Inflammatory macrophage treated with lipopolysaccharide for 4 hours (primary cell): Measurements from ENCODE around the gene KCNJ6.
"Not testable (repeated sequence)": the region's sequence is repeated elsewhere in the genome, so short reads cannot be mapped to it uniquely, and the experiment has no call there.

ENCODE experiments used
- DNase-seq: peaks from one replicate; pipeline ENCODE4 v3.0.0-alpha.2; 2020

The KCNJ6 gene, protein sequence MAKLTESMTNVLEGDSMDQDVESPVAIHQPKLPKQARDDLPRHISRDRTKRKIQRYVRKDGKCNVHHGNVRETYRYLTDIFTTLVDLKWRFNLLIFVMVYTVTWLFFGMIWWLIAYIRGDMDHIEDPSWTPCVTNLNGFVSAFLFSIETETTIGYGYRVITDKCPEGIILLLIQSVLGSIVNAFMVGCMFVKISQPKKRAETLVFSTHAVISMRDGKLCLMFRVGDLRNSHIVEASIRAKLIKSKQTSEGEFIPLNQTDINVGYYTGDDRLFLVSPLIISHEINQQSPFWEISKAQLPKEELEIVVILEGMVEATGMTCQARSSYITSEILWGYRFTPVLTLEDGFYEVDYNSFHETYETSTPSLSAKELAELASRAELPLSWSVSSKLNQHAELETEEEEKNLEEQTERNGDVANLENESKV

DNA sequence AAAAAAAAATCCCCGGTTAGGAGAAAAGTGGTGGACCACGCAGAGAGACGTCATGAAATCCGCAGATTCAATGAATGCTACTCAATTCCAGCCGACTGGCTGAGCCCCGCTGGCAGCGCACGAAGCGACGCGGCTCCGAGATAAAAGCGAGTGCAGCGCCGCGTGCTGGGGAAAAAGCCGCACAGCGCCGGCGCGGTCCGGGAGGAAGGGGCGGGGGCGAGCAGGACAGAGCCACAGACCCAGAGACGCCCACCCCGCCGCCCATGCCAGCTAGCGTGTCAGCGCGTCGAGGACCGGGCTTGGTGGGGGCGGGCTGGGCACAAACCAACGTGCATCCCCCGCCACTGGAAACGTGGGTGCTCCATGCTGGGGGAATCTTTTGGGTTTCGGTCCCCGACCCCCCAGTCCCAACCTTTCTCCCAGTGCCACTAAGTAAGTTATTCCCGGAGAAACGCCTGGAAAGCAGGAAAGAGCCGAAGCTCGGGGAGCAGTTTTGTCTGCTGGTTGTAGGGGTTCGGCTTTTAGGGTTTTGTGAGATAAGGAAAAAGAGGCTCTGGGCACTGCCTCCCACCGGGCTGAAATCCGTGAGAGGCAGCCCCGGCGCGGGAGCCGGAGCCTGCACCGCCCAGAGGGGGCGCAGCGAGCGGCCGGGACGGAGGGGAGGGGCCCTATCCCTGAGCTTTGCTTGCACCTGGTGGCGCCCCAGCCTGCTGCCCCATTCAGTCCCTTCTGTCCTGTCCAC lies at the start of gene KCNJ6:
KCNJ6 (minus strand) TSS at position 148 of the 742 bp plus-strand sequence. CDS start 75,775 bp downstream, outside the sequence.
- peak; percentile 24 for DNase-seq

DNA sequence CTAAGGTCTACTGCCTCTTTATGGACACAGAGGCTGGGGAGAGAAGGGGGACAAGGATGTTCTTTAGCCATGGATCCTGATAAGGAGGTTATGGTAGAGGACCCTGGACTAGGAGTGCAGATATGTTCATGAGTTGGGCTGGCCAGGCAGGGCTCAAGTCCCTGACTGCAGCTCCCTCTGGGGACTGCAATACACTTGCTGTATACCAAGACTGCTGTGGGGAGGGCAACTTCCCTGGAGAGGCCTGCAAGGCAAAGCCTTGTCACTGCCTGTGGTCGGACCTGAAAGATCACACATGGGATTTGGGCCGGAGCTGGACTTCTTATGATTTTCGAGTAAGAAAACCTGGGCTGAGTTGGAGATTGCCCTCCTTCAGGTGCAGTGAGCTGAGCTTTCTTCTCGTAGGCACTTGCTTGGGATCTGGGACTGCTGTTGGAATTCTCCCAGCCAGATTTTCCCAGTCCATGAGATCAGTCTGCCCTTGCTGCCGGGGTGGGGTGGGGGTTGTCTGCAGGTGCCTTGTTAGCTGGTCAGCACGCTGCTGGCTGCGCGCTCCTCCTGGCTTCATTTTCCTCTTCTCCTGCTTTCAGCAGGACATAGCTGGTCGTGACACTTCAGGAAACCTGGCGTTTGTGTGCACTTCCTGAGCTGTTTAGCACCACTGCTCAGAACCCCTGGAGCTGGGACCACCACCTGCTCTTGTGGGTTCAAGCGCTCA lies 49.0 kb upstream of the KCNJ6 start:
- DNase-seq = no peak

DNA sequence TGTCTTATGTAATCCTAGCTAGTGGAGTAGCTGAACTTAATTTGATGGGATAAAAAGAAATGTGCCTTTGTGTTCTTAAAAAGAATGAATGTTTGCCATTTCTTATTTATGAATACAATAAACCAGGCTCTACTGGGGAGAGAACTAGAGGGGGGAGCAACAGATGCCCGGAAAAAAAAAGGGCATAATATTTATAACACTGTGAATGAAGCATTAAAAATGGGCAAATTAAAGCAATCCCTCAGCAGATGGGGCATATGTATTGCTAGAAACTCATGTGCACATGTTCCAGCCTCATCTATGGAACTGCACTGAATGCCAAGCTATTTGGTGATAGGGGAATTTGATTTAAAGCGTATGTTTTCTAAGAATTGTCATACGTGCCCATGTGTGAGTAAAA lies 42.3 kb upstream of the KCNJ6 start:
- DNase-seq = no peak

DNA sequence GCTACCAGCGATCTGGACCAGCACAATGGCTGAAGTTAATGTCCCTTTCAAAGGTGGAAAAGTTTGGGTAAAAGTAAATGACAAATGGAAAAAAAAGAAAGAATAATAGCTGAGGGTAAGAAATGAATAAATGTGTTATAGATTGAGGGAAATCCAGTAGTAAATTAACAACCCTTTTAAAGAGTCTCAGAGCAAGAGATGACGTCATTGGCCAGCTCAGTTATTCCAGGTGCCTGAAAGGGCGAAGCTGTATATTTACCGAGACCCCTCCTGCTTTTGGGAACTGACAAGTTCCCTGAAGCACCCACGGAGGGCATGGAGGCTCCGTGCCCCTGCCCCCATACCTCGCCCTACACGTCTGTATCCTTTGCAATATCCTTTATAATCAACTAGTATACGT lies 40.5 kb upstream of the KCNJ6 start:
- no peak for DNase-seq

DNA sequence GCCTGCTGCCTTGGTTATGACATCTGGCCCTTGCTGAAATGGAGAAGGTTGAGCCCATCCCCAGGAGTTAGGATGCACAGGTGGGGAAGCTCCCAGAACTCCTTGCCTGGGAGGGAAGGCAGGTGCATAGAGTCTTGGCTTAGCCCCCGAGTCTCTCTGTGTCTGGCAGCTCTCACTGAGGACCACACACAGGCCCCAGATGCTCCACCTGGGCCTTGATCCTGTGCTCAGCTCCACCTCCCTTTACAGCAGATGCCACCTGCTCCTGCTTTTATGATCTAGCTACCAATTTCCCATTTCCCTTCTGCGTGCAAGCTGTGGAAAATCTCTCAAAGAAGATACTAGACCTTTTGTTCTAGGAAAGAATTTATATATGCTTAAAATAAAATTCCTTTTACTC lies 28.8 kb upstream of the KCNJ6 start:
- no peak for DNase-seq

DNA sequence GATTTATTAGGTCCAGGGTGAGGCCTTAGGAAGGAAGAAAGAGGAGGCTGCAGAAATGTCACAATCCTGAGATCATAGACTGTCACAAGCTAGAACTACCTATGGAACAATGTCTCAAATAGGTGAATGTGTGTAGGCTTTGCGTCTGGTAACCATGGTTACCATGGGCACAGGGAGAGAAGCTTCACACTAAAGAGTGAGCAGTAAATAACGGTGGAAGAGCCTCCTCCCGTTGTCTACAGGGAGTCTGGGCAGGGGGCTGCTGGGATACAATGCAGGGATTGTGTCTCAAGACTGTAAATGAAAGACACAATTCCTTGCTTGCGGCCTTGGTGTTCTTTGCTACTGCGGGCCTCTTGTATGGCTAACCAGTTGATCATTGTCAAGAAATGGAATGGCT lies 28.2 kb upstream of the KCNJ6 start:
- DNase-seq = no peak

DNA sequence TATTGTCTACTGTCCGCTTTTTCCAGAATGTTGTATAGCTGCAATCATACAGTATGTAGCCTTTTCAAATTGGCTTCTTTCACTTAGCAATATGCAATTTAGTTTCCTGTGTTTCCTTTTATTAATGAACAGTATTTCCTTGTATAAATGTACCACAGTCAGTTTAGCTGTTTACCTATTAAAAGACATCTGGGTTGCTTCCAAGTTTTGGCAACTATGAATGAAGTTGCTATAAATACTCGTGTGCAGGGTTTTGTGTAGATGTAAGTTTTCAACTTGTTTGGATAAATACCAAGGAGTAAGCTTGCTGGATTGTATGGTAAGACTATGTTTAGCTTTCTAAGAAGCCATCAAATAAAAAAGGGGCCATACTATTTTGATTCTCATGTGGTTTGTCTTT lies 24.4 kb upstream of the KCNJ6 start:
- DNase-seq = no peak

DNA sequence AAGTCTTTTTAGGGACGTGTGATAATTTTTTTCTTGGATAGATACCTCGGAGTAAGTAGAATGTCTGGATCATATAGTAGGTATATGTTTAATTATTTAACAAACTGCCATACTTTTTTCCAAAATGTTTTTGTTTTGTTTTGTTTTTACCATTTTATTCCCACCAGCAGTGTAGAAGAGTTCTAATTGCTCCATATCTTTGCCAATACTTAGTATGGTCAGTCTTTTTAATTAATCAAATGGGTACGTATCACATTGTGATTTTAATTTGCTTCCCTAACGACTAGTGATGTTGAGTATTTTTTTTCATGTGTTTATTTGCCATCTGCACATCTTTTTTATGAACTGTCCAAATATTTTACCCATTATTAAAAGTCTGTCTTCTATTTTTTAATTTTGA lies 23.6 kb upstream of the KCNJ6 start:
- DNase-seq = no peak

DNA sequence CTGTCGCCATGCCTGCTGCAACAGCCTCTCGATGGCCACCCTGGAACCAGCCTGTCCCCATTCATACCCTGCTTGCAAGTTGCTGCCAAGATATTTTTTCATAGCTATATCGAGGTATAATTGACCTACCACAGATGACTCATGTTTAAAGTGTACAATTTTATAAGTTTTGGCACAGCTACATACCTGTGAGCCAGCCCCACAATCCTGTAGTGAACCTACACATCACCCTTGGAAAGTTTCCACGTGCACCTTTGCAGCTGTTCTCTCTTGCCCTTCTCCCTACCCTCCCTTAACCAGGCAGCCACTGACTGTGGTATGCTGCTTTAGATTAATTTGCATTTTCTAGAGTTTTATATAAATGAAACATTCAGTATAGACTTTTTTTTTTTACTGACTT lies 23.0 kb upstream of the KCNJ6 start:
- DNase-seq = no peak

DNA sequence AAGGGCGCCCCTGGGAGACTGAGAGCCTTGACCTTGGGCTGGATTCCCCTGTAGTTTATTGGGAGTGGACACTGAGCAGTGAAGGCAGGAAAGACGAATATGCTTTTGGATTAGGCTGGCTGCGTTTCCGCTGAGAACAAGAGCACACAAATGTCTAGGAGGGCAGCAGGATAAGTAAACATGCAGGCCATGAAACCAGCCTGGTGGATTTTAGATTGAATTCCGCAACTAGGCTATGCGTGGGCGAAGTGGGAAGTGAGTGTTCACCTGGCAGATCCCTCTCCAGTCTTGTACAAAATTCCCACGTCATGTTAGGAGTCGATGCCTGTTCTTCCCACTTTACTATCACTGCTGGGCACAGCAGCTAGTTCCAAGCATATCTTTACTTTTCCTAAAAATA lies 21.4 kb upstream of the KCNJ6 start:
- no peak for DNase-seq

DNA sequence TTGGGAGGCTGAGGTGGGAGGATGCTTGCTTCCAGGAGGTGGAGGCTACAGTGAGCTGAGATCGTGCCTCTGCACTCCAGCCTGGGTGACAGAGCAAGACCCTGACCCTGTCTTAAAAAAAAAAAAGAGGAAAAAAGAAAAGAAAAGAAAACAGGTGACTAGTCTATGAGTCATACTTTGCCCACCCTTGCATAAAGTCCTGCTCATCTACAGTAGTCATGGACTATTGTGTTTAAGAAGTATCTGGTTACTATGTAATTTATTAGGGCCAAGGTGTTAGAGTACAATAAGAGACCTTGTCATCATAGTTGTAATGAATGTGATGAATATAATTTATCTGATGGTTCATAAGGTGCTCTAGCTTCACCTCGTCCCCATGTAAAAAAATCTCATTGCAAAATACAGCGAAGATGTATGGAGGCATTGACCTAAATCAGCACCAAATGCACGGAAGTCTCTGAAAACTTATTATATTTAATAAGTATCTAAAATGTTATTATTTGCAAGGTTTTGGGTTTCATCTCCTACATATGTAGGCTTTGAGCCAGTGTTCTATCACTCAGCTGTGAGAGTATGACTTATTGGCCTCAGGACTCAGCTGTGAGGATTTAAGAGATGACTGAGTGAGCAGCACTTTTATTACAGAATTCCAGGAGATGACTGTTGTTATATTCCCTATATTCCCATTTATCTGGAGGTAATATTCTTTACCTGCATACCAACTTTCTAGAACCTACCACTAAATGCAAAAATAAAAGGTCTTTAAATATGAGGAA lies 19.9 kb upstream of the KCNJ6 start:
- no peak for DNase-seq

DNA sequence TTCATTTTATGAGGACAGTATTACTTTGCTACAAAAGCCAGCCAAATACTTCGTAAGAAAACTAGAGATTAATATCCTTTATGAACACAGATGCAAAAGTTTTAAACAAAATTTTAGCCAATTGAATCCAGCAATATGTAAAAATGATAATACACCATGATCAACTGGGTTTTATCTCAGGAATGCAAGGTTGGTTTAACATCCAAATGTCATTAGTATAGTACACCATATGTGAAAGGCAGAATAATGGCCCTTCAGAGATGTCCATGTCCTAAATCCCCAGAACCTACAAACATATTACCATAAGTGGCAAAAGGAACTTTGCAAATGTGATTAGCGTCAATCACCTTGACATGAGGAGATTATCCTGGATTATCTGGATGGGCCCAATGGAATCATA lies 16.7 kb upstream of the KCNJ6 start:
- DNase-seq = no peak

DNA sequence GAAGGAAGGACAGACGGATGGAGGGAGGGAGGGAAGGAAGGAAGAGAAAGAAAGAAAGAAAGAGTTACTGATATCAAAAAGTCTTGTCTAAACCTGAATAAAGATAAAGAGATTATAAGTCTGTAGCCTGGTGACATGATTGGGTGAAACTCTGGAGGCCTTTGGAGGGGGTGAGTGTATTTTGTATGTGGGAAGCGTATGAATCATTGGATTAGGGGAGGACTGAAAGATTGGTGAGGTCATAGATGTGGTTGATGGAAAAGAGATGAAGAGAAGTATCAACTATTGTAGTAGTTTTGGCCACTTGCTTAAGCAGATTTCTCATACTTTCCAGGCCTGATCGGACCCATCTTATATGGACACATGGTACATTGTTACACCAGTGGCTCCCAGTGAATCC lies 11.5 kb upstream of the KCNJ6 start:
- DNase-seq = no peak

DNA sequence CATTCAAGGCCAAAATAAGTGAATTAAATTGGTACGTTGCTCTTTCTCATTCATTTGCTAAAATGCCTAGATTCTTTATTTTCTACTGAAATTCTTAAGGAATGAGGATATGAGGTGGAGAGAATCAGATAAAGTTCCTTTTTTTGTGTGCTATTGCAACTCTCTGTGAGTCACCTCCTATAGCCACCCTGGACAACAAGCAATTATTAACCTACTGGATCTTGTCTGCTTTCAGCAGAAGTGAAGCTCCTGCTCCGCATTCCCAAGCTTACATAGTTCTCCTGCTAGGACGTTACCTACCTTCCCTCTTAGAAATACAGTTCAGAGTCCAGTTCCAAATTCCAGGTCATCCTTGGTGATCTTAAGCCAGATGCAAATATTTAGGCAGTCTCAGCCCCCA lies 4.8 kb upstream of the KCNJ6 start:
- peak; percentile 7 for DNase-seq

DNA sequence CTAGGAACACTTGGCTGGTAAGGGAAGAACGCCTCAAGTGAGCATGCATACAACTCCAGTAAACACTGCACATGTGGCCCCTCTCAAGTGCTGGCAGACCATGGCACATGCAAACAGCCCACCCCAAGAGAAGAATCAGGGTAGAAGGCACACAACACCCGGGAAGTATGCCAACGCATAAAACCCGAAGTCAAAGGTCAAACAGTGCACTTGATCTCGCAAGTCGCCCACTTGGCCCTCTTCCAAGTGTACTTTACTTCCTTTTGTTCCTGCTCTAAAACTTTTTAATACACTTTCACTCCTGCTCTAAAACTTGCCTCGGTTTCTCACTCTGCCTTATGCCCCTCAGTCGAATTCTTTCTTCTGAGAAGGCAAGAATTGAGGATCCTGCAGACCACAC lies 4.0 kb upstream of the KCNJ6 start:
- DNase-seq = not testable (repeated sequence)

DNA sequence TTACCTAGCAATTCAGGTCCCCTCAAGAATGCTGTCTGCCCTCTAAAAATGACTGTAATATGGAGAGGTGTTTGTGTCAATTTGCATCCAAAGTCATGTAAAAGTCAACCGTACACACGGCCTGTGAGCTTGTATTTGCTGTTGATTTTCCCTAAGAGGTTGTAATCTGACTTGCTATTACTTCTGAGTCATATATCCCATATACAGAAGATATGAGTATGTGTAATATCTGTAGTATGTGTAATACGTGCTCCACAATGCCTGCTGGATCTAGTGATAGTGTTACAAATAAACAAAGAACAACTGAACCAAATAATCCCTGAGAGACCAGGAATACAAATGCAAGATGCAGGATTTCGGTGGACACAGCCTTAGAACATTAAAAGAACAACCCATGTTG lies 1.4 kb upstream of the KCNJ6 start:
- DNase-seq = no peak

DNA sequence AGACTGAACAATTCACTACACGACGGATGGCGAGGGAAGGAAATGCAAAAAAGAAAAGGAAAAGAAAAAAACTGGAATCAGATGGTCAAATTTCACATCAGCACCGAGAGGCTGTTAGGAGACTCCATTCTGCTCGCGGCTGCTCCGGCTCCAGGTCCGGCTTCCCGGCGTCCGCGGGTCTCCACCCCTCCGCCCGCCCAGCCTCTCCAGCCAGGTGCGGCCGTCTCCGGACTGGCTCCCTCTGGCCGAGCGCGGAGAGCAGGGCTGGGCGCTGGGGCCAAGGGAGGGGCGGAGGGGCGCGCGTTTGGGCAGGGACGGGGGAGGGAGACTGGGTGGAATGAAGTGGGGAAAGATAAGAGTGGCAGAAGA lies 332 bp downstream of the KCNJ6 start:
- DNase-seq = no peak

DNA sequence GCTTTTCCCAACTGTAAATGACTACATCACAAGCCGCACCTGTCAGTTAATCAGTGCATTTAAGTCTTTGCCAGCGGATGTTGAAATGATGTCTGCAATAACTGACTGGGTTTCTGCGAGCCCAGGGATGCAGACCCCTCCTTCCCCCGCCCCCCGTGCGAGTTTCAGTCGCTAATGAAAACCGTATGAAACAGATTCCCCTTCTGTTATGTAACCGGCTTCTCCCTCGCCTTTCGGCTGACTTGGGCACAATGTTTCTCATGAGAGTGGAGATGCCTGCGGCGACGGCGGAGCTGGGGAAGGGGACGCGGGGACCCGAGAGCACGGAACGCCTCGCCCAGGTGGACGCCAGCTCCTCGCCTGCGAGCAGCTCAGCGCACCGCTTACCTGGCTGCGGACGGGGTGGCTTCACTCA lies 753 bp downstream of the KCNJ6 start:
- no peak for DNase-seq

DNA sequence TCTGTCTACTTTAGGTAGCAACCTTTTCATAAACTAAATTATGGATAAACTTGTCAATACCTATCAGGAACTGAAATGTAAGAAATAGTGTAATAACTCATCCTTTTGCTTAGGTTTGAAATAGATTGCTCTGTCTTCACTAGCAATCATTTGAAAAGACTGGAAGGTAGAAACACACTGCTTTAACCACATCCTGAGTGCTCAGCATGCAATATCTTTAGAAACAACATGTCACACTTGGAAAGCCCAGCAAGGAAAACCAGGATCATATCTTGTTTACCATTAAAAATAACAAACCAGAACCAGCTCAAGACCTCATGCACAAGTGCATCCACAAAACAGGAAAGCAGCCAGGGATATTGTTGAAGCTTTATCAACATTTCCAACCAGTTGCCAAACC lies 3.6 kb downstream of the KCNJ6 start:
- no peak for DNase-seq

DNA sequence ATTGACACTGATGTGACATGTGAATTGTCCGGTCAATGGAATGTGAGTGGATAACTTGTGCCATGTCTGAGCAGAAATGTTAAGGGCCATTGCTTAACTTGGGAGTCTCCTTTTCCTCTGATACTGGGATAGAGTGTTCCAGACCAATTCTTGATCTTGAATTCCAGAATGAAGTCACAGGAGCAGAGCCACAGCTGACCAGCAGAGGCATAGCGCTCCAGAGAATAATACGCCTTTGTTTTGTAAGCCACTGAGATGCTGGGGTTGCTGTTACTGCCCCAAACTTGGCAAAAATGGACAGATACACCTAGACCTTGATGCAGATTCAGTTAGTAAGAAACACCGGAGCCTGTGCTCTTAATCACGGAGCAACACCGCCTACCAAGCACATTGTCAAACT lies 6.3 kb downstream of the KCNJ6 start:
- no peak for DNase-seq

DNA sequence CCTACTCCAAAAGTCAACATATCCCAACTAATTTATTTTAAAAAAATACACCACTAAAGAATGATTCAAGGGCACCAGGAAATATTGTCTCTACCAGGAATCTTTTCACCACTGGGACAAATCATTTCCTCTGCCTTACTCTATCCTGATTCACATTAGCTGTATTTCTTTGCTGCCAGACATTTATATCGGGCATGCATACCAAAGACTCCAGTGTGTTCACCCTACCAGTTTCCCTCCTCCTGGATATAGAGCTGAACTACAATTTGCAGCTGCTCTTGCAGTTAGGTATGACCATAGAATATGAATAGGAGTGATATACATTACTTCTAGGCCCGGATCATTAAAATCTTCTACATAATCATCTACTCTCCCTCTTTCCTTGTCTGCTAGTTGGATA lies 7.6 kb downstream of the KCNJ6 start:
- no peak for DNase-seq

DNA sequence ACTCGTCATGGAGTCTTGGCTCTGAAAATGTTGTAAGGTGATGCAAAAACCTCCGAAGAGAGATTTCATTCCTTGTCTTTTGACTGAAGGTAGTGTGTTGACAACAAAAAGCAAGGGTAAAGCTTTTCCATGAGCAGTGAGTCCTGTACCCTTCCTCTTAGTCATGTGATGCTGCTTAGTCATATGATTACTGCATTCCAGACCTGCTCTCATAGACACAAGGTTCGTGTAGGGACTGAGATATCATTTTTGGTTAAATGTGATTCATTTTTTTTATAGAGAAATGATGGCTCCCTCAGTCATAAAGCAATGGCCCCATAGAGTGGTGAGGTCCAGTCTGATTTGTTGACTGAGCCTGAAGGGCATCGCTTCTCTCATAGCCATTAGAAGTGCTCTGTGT lies 9.2 kb downstream of the KCNJ6 start:
- DNase-seq = no peak

DNA sequence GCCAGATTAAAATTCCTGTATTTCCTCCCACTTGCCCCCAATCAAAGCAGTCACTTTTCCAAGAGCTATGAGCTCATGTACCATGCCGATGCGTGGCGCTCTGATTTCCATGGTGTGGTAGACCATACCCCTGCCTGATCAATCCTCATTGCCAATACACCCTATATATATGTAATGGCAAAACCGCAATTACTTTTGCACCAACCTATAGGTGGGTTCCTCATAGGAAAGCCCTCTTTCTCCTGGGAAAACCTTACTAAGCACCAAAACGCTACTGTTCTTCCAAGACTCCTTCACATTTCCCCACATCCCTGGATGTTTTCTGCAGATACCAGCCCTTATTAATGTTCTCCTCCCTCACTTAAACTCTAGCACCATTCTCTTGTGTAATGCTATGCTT lies 11.0 kb downstream of the KCNJ6 start:
- no peak for DNase-seq
